GM19467 (cell line): ENCODE results near the gene SIL1.
"Not testable (repeated sequence)": the region's sequence is repeated elsewhere in the genome, so short reads cannot be mapped to it uniquely, and the experiment has no call there.

ENCODE experiments used
- ATAC-seq: cut with Tn5 transposase; IDR thresholded peaks from one replicate; pipeline ENCODE4 v1.9.1; 2021; ENCODE audit warnings: mild to moderate bottlenecking, moderate library complexity; ENCODE audit not compliant: unreplicated experiment

The SIL1 gene

GRCh38 chr5:138930371-138931097, 267.6 kb downstream of the SIL1 start:
- ATAC-seq = no peak

DNA sequence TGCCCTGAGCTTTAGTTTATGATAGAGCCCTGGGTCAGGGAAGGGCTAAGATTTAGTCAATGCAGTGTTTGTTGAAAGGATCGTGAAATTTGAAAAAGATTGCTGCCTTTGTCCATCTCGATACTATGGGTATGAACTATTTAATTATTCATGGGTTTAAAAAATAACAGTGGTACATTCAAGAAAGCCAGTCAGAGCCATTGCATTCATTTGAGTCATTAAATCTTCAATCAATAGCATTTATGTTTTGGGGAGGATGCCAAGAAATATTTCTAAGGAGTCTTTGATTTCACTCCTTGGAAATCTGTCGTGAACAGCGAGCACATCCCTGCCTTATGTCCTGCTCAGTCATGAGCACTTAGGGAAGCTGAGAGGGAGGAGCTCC, 268.6 kb downstream of the SIL1 start:
- no peak for ATAC-seq

GRCh38 chr5:138927979-138928378, 270.2 kb downstream of the SIL1 start:
- ATAC-seq = no peak

DNA sequence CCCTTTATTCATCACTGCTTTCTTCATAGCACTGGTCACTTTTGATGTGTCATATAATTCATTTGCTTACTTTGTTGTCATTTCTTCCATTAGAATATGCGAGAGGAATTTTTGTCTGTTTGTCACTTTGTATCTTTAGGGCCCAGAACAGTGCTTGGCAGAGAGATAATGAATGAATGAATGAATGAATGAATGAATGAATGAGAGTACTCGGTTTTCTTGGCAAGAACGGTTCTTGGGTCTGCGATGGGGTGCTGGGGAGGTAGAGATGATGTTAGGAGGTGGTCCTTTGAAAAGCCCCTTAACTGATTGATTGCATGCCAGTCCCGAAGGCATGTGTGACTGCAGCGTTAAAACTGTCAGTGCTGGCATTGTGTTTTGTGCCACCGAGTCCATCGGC, 270.6 kb downstream of the SIL1 start:
- ATAC-seq = no peak

- ATAC-seq = no peak
Measured at GRCh38 chr5:138926688-138927448, 271.3 kb downstream of the SIL1 start.

DNA sequence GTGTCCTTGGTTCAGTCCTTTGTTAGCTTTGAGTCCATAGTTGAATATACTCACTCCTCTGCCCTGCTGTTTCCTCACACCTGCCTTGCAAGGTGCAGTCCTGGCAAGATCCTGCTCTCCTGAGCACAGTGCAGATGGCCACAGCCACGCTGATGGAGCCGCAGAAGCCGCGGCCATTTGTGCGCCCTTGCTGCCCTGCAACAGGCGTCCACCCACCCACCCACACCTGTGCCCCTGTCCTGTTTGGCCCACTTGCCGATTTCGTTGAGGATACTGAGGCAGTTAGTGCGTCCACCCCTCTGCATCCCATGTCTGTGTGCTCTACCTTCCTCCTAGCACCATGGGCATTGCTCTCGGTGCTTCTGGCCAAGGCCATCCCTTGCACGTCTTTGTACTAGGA, 271.9 kb downstream of the SIL1 start:
- no peak for ATAC-seq

DNA sequence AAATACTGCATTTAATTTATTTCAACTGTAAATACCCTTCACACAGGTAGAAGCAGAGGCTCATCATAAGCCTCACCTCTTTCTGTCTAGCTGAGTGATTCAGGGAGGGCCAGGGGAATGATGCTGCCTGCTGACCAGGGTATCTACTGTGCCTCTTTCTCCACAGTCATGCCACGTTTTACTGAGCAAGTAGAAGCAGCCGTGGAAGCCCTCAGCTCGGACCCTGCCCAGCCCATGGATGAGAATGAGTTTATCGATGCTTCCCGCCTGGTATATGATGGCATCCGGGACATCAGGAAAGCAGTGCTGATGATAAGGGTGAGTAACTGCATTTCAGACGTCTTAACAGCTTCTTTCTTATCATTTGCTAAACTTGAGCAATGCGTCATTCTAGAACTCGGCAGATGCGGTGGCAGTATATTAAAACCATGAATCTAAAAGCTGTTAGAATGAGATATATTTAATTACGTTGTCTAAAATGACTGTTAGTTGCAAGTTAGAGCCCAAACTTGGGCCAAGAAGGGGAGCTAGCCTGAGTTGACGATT, 273.0 kb downstream of the SIL1 start:
- no peak for ATAC-seq

GRCh38 chr5:138922494-138922893, 275.7 kb downstream of the SIL1 start:
- no peak for ATAC-seq

GRCh38 chr5:138921362-138921761, 276.8 kb downstream of the SIL1 start:
- not testable (repeated sequence) for ATAC-seq

- ATAC-seq = no peak
Measured at GRCh38 chr5:138920181-138920580, 278.0 kb downstream of the SIL1 start.

- ATAC-seq = no peak
Measured at GRCh38 chr5:138918686-138919085, 279.5 kb downstream of the SIL1 start.

DNA sequence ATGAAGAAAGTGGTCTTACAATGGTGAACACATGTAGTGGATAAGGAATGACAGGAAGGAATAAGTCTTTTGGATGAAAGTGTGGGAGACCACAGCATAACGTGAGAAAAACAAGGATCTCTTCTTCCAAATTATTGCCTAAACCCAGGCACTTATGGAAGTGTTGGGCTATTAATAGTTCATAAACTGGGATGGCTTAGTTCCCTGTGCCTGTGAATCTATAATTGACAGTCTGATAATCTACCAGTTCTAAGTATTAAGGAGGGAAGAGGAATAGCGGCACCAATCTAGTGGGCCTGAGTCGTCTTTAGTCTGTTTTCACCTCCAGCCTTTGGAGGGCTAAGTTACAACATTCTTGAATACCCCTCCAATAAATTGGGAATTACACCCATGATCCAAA, 283.8 kb downstream of the SIL1 start:
- no peak for ATAC-seq

- no peak for ATAC-seq
Measured at GRCh38 chr5:138913773-138914172, 284.4 kb downstream of the SIL1 start.

DNA sequence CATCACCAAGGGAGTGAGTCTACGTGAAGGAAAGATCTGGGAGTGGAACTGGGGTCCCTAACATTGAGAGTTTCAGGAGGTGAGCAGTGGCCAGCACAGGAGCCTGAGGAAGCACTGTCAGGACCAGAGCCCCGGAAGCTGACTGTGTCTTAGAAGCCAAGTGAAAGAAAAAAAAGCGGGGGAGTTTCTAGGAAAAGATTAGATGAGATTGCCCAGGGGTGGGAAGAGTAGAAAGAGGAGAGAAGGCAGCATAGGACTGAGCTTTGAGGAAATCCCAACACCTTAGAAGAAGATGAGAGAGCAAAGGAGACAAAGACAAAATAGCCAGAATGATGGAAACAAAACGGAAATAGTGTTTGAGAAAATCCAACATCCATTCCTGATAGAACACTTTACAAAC, 286.1 kb downstream of the SIL1 start:
- no peak for ATAC-seq

- no peak for ATAC-seq
Measured at GRCh38 chr5:138911441-138911840, 286.7 kb downstream of the SIL1 start.

- no peak for ATAC-seq
Measured at GRCh38 chr5:138910546-138911185, 287.5 kb downstream of the SIL1 start.

- no peak for ATAC-seq
Measured at GRCh38 chr5:138909734-138910133, 288.4 kb downstream of the SIL1 start.

GRCh38 chr5:138905541-138905940, 292.6 kb downstream of the SIL1 start:
- no peak for ATAC-seq

- ATAC-seq = no peak
Measured at GRCh38 chr5:138903130-138903775, 294.9 kb downstream of the SIL1 start.

DNA sequence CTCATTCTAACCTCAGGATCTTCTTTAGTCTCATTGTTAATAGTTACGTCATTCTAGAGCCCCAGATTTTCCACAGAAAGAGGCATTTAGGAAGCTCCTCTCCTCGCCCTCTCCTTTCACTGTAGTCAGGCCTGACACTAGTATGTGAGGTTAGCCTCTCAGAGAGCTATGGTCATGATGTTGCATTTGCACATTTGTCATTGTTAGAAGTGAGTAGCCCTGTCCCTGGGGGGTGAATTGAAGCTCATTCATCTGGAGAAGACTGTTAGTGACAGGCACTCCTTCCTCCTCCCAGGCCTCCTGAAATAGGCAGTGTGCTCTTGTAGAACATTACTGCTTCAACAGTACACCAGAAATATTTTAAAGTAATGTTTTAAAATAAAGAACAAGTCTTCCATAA, 296.5 kb downstream of the SIL1 start:
- no peak for ATAC-seq

DNA sequence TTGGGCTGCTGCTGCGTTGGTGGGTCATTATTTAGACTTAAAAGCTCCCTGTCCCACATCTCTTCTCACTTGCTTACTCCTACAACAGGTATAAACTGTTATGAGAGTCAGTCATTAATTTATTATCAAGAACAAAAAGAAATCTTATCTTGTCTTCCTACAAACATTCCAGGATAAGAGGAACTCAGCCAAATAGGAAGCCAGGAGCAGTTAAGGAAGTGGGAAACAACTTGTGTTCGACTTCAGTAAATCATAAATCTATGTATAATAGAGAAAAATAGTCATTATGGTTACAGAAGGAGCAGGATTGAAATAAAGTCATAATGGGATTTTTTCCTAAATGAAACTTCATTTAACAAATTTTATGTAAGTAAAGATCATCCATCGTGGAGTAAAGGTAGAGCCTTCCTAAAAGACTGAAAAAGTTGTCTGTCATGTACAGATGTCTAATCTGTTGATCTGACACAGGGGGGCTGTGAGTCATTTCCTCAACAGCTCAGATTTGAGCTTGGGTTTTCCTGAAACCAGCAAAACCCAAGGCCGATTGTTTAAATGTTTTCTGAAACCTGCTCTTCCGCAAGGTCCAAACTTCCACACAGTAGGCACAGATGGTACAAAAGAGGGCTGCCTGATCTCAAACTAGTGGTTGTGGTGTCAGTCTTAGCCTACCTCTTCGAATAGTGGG, 297.7 kb downstream of the SIL1 start:
- ATAC-seq = no peak
